ENCODE measurements around the gene SEPTIN5.

The SEPTIN5 gene

GRCh38 chr22:19744350-19745006 is 30.2 kb downstream of the SEPTIN5 start:
- TF ChIP-seq, protein P1, sequence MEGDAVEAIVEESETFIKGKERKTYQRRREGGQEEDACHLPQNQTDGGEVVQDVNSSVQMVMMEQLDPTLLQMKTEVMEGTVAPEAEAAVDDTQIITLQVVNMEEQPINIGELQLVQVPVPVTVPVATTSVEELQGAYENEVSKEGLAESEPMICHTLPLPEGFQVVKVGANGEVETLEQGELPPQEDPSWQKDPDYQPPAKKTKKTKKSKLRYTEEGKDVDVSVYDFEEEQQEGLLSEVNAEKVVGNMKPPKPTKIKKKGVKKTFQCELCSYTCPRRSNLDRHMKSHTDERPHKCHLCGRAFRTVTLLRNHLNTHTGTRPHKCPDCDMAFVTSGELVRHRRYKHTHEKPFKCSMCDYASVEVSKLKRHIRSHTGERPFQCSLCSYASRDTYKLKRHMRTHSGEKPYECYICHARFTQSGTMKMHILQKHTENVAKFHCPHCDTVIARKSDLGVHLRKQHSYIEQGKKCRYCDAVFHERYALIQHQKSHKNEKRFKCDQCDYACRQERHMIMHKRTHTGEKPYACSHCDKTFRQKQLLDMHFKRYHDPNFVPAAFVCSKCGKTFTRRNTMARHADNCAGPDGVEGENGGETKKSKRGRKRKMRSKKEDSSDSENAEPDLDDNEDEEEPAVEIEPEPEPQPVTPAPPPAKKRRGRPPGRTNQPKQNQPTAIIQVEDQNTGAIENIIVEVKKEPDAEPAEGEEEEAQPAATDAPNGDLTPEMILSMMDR (IDR thresholded peaks at IDR 0.05; ENCODE audit: low read depth, low read length), result no peak
- no peak for DNase-seq (ENCODE audit: low read depth, low spot score)
- in situ Hi-C loops (cut with HindIII; ENCODE audit: low sequenced_read_pairs), result no loop called here
- no peak overlapping the region for H3K4me3 ChIP-seq (ENCODE audit: low read depth, low read length)

DNA sequence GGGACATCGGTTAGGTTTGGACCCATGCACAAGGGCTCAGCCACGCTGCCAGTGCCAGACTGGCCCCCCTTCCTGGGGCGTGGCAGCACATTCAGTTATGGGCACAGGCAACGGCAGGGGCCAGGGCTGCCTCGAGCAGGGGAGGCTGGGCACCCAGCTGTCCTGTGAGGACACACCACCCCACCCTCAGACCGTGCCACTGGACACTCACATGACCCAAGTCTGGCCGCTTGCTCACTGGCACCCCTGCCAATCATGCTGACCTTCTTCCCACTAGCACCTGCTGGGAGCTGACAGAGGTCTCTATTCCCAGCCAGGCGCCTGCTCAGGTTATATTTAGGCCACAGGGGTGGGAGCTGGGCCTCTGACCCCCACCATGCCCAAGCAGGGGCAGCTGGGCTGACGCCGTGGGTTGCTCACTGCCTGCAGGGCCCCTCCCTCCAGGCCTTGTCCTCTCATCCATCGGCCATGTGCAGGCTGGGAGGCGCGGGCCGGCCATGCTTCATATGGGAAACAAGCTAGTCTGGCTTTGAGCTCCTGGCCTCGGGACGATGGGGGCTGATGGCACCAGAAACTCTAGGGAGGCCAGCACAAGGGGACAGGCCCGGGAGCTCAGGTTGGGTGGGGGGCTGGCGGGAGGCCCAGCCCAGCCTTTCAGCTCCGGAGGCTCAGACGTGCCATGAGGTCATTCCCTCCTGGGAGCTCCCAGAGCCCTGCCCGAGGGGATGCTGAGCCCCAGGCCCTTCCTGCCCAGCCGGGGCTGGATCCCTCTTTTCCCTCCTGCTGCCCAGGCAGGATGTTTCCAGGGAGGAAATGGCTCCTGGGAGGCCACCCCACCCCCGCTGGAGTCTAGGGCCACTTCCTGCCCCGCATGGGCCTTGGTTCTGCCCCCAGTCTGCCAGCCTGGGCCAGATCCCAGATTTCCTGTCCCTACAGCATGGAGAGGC is 31.1 kb downstream of the SEPTIN5 start:
- no peak for DNase-seq (ENCODE audit: low read depth, low spot score)
- TF ChIP-seq, protein P1 (IDR thresholded peaks at IDR 0.05; ENCODE audit: low read depth, low read length), result no peak
- no peak overlapping the region for H3K4me3 ChIP-seq (ENCODE audit: low read depth, low read length)
- in situ Hi-C loops (cut with HindIII; ENCODE audit: low sequenced_read_pairs), result no loop called here

- DNase-seq (ENCODE audit: low read depth, low spot score), result no peak
- in situ Hi-C loops (cut with HindIII; ENCODE audit: low sequenced_read_pairs), result no loop called here
- no peak overlapping the region for H3K4me3 ChIP-seq (ENCODE audit: low read depth, low read length)
- TF ChIP-seq, protein P1 (IDR thresholded peaks at IDR 0.05; ENCODE audit: low read depth, low read length), result no peak
Measured at GRCh38 chr22:19746726-19747125, 32.4 kb downstream of the SEPTIN5 start.

DNA sequence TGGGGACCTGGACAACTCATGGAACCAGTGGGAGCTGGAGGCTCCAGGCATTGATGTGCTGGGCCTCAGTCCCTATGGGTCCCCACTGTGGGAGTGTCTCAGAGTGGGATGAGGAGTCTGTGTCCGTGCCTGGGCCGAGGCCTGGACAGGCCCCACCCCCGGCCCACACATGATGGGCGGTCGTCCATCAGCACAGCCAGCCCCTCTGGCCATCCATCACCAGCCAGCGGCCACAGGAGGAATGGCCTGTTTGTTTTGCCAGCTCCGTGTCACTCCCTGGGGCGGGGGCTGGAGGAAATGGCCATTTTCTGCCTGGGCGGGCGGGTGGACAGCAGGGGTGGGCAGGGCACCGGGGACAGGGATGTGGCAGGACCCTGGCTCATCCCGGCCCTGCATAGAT is 33.2 kb downstream of the SEPTIN5 start:
- in situ Hi-C loops (cut with HindIII; ENCODE audit: low sequenced_read_pairs), result no loop called here
- no peak overlapping the region for H3K4me3 ChIP-seq (ENCODE audit: low read depth, low read length)
- no peak for DNase-seq (ENCODE audit: low read depth, low spot score)
- TF ChIP-seq, protein P1 (IDR thresholded peaks at IDR 0.05; ENCODE audit: low read depth, low read length), result no peak

- TF ChIP-seq, protein P1 (IDR thresholded peaks at IDR 0.05; ENCODE audit: low read depth, low read length), result no peak
- H3K4me3 ChIP-seq (ENCODE audit: low read depth, low read length), result no peak overlapping the region
- DNase-seq (ENCODE audit: low read depth, low spot score), result no peak
- in situ Hi-C loops (cut with HindIII; ENCODE audit: low sequenced_read_pairs), result no loop called here
Measured at GRCh38 chr22:19748139-19748538, 33.8 kb downstream of the SEPTIN5 start.

DNA sequence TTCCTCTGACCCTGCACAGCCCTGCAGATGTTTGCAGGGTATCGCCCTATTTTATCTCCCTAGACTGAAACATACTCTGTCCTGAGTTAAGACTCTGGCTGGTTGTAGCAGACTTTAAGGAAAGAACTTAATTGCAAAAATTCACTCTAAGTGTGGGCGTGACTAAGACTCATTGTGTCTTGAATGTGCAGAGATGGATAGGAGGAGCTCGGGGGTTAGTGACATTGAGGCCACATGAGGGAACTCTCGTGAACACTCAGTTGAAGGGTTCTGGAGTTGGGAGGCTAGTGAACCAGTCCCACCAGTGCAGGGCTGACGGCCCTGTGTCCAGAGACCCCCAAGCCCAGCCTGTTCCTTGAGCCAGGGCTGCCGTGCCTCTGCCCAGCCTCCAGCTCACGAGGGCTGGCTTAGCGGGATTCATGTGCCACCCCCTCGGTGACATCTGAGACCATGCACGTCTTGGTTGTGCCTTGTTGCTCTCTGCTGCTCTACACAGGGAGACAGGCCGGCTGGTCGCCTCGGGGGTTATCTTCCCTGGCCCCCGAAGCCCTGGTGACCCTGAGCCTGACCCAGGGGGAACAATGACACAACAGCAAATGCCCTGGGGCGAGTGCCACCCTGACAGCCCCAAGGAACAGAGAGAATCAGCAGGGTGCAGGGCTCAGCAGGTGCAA is 34.8 kb downstream of the SEPTIN5 start:
- no peak for DNase-seq (ENCODE audit: low read depth, low spot score)
- TF ChIP-seq, protein P1 (IDR thresholded peaks at IDR 0.05; ENCODE audit: low read depth, low read length), result no peak
- in situ Hi-C loops (cut with HindIII; ENCODE audit: low sequenced_read_pairs), result no loop called here
- H3K4me3 ChIP-seq (ENCODE audit: low read depth, low read length), result no peak overlapping the region
